ENCODE data around the gene EFNA5. TPM values are rescaled to one million over a fixed set of nuclear protein-coding genes. Genes with fewer than 3 reads are reported as not detected.

EFNA5 gene
- total and polyA plus RNA-seq, 2 of the 13 experiments (the other 11 are each of a cell fraction or from before 2014, with no cell fraction given), result not detected

GRCh38 chr5:107719034-107719606, 48.4 kb upstream of the EFNA5 start:
- FAIRE-seq, result no peak
- no peaks in the 10 kb centered on the region for H3K27me3 ChIP-seq (ENCODE audit: control insufficient read depth in 1 of 2, insufficient read depth in 2 of 2, low read length in 2 of 2)
- CTCF ChIA-PET (ENCODE audit: low intra/inter-chr PET ratio, low total read pairs), result no interaction called here

GRCh38 chr5:107717816-107718215, 47.1 kb upstream of the EFNA5 start:
- 4% methylated on average over 1 of the region's 1 CpG for WGBS (ENCODE audit: low lambda C conversion rate)
- no peaks in the 10 kb centered on the region for H3K79me2 ChIP-seq (ENCODE audit: insufficient read depth, low read length)
- no peak overlapping the region for H2AFZ ChIP-seq (ENCODE audit: low read length)
- no peaks in the 10 kb centered on the region for H3K36me3 ChIP-seq (replicated peaks in 1 of 2; ENCODE audit: control insufficient read depth in 1 of 2, insufficient read depth in 2 of 2, low read length in 2 of 2)
- no peak overlapping the region for H3K4me2 ChIP-seq (ENCODE audit: low read depth, low read length)
- no TSS peak for BruUV-seq (replicated peaks)
- CTCF ChIA-PET (ENCODE audit: low intra/inter-chr PET ratio, low total read pairs), result no interaction called here
- FAIRE-seq (no peak), DNase-seq (ENCODE audit: low spot score) (no peak), ATAC-seq (no peak)
- intact Hi-C loops (cut with micrococcal nuclease; ENCODE audit: unreplicated experiment) (no loop called here), in situ Hi-C loops (cut with HindIII; ENCODE audit: extremely low pct_ligation_motif_present, low pct_unique_long_range_greater_than_20kb) (no loop called here)
- no peak overlapping the region for H3K4me3 ChIP-seq (replicated peaks in 1 of 3; ENCODE audit: insufficient read depth in 1 of 3, low read depth in 2 of 3, low read length in 3 of 3)
- H3K27ac ChIP-seq (ENCODE audit: extremely low read length, insufficient read depth, low read length), result no peak overlapping the region
- H3K27me3 ChIP-seq (ENCODE audit: control insufficient read depth in 1 of 2, insufficient read depth in 2 of 2, low read length in 2 of 2), result no peaks in the 10 kb centered on the region
- H3K4me1 ChIP-seq (ENCODE audit: insufficient read depth, low read length), result no peaks in the 10 kb centered on the region
- TF ChIP-seq ZNF709 (CRISPR knock-in tag; IDR thresholded peaks at IDR 0.05), result peak; percentile 53; the same call in 1 of the 2 replicates
- TF ChIP-seq MTF1 (CRISPR knock-in tag; IDR thresholded peaks at IDR 0.05), result no peak
- POLR2A ChIA-PET, result no interaction called here
- H3K9ac ChIP-seq (ENCODE audit: insufficient read depth, low read depth, low read length), result no peak overlapping the region
- H4K20me1 ChIP-seq (ENCODE audit: insufficient read depth, low read length), result no peaks in the 10 kb centered on the region
- H3K9me3 ChIP-seq (ENCODE audit: low read length), result no peaks in the 10 kb centered on the region

More at GRCh38 chr5:107719034-107719606, 48.4 kb upstream of the EFNA5 start:
- no peak overlapping the region for H3K27ac ChIP-seq (ENCODE audit: extremely low read length, insufficient read depth, low read length)
- WGBS (ENCODE audit: low lambda C conversion rate), result 0% methylated on average over 4 of the region's 6 CpGs
- DNase-seq (ENCODE audit: low spot score) (no peak), ATAC-seq (no peak)
- no peaks in the 10 kb centered on the region for H4K20me1 ChIP-seq (ENCODE audit: insufficient read depth, low read length)
- no peak overlapping the region for H2AFZ ChIP-seq (ENCODE audit: low read length)
- H3K4me3 ChIP-seq (replicated peaks in 1 of 3; ENCODE audit: insufficient read depth in 1 of 3, low read depth in 2 of 3, low read length in 3 of 3), result no peak overlapping the region
- no TSS peak for BruUV-seq (replicated peaks)
- no peak overlapping the region for H3K9ac ChIP-seq (ENCODE audit: insufficient read depth, low read depth, low read length)
- POLR2A ChIA-PET, result no interaction called here
- H3K4me1 ChIP-seq (ENCODE audit: insufficient read depth, low read length), result no peaks in the 10 kb centered on the region
- no peaks in the 10 kb centered on the region for H3K79me2 ChIP-seq (ENCODE audit: insufficient read depth, low read length)
- H3K4me2 ChIP-seq (ENCODE audit: low read depth, low read length), result no peak overlapping the region
- intact Hi-C loops (cut with micrococcal nuclease; ENCODE audit: unreplicated experiment), result no loop called here
- no peaks in the 10 kb centered on the region for H3K9me3 ChIP-seq (ENCODE audit: low read length)
- in situ Hi-C loops (cut with HindIII; ENCODE audit: extremely low pct_ligation_motif_present, low pct_unique_long_range_greater_than_20kb), result no loop called here
- no peaks in the 10 kb centered on the region for H3K36me3 ChIP-seq (replicated peaks in 1 of 2; ENCODE audit: control insufficient read depth in 1 of 2, insufficient read depth in 2 of 2, low read length in 2 of 2)
- no peak for TF ChIP-seq ZBTB1 (CRISPR knock-in tag; IDR thresholded peaks at IDR 0.05; ENCODE audit: borderline replicate concordance)
- TF ChIP-seq RARG (CRISPR knock-in tag; IDR thresholded peaks at IDR 0.05; ENCODE audit: low read depth), result no peak
- TF ChIP-seq MED13 (CRISPR knock-in tag; IDR thresholded peaks at IDR 0.05), result no peak
- no peak for TF ChIP-seq ETS1 (CRISPR knock-in tag; IDR thresholded peaks at IDR 0.05)
- no peak for TF ChIP-seq GABPB1 (CRISPR knock-in tag; IDR thresholded peaks at IDR 0.05)
- TF ChIP-seq ZFP36L1 (CRISPR knock-in tag; IDR thresholded peaks at IDR 0.05), result no peak
- TF ChIP-seq SNRNP70 (IDR thresholded peaks at IDR 0.05; ENCODE audit: low read depth, low read length), result no peak
- TF ChIP-seq ZKSCAN5 (CRISPR knock-in tag; IDR thresholded peaks at IDR 0.05), result no peak
- TF ChIP-seq DMAP1 (CRISPR knock-in tag; IDR thresholded peaks at IDR 0.05), result no peak
- TF ChIP-seq MYC (CRISPR knock-in tag; IDR thresholded peaks at IDR 0.05; ENCODE audit: borderline replicate concordance), result no peak
- no peak for TF ChIP-seq KDM5A (IDR thresholded peaks at IDR 0.05; ENCODE audit: borderline replicate concordance, low read length)

Data from HepG2 (cell line).